Adrenal gland (tissue), 5 donors: ENCODE results near the gene PSMD14.

Source experiments
- CTCF ChIP-seq, 6 experiments: fragments of 450-650 bp in 4 of 6; fragments of 200-600 bp in 2 of 6; sonication (generic) in 1 of 6; IDR thresholded peaks; 1 replicate in 5 of 6; 2 replicates in 1 of 6; pipeline versions ENCODE4 v1.5.1 to v1.8.0; 2016 to 2021; ENCODE audit warnings: antibody characterized with exemption in 6 of 6, mild to moderate bottlenecking in 2 of 6, moderate library complexity in 1 of 6
- POLR2A ChIP-seq, 2 donors: fragments of 450-650 bp; IDR thresholded peaks; one replicate each; pipeline ENCODE4 v1.6.1; 2017; ENCODE audit warnings: antibody characterized with exemption in 2 of 2, mild to moderate bottlenecking in 2 of 2, moderate library complexity in 1 of 2
- donor health status: DM: no; HTN: no; CAD: no.

- TF ChIP-seq POLR2A (IDR thresholded peaks at IDR 0.05) (no peak), CTCF (IDR thresholded peaks at IDR 0.05) (no peak)
Measured at GRCh38 chr2:161434118-161434517, 125.9 kb downstream of the PSMD14 start.
